ENCODE measurements around the gene PGM5. TPM values are rescaled to one million over a fixed set of nuclear protein-coding genes. Genes with fewer than 3 reads are reported as not detected.

The PGM5 gene
- total and polyA plus RNA-seq, 2 of the 8 experiments (the other 6 are each of a cell fraction or from before 2014, with no cell fraction given): not detected

DNA sequence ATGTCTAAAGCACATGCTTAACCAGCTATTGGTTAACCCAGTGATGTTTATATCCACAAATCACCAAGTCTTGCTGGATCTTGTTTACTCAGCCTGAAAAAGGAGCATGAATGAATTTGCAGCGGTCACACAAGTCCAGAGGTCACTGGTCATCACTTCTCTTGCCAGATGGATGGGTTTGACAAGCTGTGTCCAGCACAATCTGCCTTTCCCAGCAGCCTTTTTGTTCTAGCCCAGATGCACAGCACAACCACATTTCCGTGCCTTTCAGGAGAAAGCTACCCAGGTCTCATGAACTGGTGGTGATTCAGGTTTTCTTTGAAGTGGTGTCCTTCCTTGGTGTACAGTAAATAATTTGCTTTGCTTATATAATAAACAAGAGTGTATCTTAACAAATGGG, 152.1 kb downstream of the PGM5 start:
- no peak overlapping the region for H2AK5ac ChIP-seq (ENCODE audit: low read depth, low read length)
- H3K23ac ChIP-seq (ENCODE audit: insufficient read length): no peak overlapping the region
- no peak overlapping the region for H2BK120ac ChIP-seq (replicated peaks; ENCODE audit: low read depth, low read length)
- ChIA-PET CTCF (ENCODE audit: partially characterized antibody) (interaction anchor here (0.5 to 4.7 kb wide), 11 partner anchors 14 to 178 kb away, joined by 3 to 25 read pairs (median 5); partner anchors contain the start of gene TMEM252), POLR2A (ENCODE audit: partially characterized antibody) (no interaction called here)
- H3K4ac ChIP-seq (replicated peaks; ENCODE audit: insufficient read length, low read depth, low read length): no peak overlapping the region
- H3K23me2 ChIP-seq (ENCODE audit: low read depth, low read length): no peaks in the 10 kb centered on the region
- H3K27ac ChIP-seq (ENCODE audit: low read depth, low read length): no peak overlapping the region
- no peak overlapping the region for H2AFZ ChIP-seq (ENCODE audit: low read length)
- H3K4me1 ChIP-seq (replicated peaks in 1 of 4; ENCODE audit: control insufficient read depth in 3 of 4, insufficient read depth in 4 of 4, low read length in 3 of 4): no peaks in the 10 kb centered on the region
- H3K14ac ChIP-seq (ENCODE audit: insufficient read length): no peak overlapping the region
- peaks cover 4 to 13% of the 10 kb centered on the region in 2 experiments for H4K20me1 ChIP-seq (replicated peaks in 1 of 2; ENCODE audit: control insufficient read depth in 1 of 2, insufficient read depth in 2 of 2, low read length in 2 of 2)
- no peak overlapping the region for H3K4me3 ChIP-seq (ENCODE audit: extremely low read depth in 1 of 4, insufficient read depth in 2 of 4, low read depth in 3 of 4, low read length in 4 of 4)
- H2BK12ac ChIP-seq (ENCODE audit: low read depth, low read length): no peak overlapping the region
- no peak overlapping the region for H3K4me2 ChIP-seq (ENCODE audit: insufficient read depth in 1 of 2, low read depth in 2 of 2, low read length in 2 of 2)
- H3K27me3 ChIP-seq (replicated peaks in 1 of 4; ENCODE audit: control insufficient read depth in 3 of 4, extremely low read depth in 1 of 4, insufficient read depth in 3 of 4, low read length in 3 of 4): peaks cover 55 to 94% (median 86%) of the 10 kb centered on the region in 4 experiments
- H3K56ac ChIP-seq (replicated peaks; ENCODE audit: insufficient read length, low read depth, low read length): no peak overlapping the region
- no peak overlapping the region for H2BK20ac ChIP-seq (ENCODE audit: low read length)
- H3K79me2 ChIP-seq (ENCODE audit: control insufficient read depth in 1 of 2, insufficient read depth in 2 of 2, low read length in 2 of 2): no peaks in the 10 kb centered on the region
- H4K5ac ChIP-seq (ENCODE audit: insufficient read length, low read depth, low read length): no peak overlapping the region
- no peaks in the 10 kb centered on the region for H3K36me3 ChIP-seq (ENCODE audit: control insufficient read depth in 2 of 4, insufficient read depth in 4 of 4, low read length in 3 of 4)
- no peak overlapping the region for H3K9ac ChIP-seq (replicated peaks in 1 of 4; ENCODE audit: extremely low read depth in 1 of 4, low read depth in 3 of 4, low read length in 3 of 4)
- H4K8ac ChIP-seq (ENCODE audit: extremely low read depth, insufficient read depth, low read length): no peak overlapping the region
- no peak overlapping the region for H3K18ac ChIP-seq (ENCODE audit: extremely low read depth, low read length)
- H2BK15ac ChIP-seq (ENCODE audit: low read length): no peak overlapping the region
- H4K91ac ChIP-seq (replicated peaks; ENCODE audit: insufficient read length, low read length): no peak overlapping the region
- WGBS, 2 experiments (ENCODE audit: extremely low coverage in 1 of 2, insufficient coverage in 1 of 2, insufficient read length in 1 of 2, insufficient replicate concordance in 2 of 2, low coverage in 1 of 2, low lambda C conversion rate in 2 of 2, missing lambda C conversion rate in 1 of 2): 64% methylated on average over 2 of the region's 2 CpGs; no CpG with 5 or more reads in 1 of the 2 experiments
- no peaks in the 10 kb centered on the region; a peak in 1 of 4 replicates for H3K9me3 ChIP-seq (ENCODE audit: insufficient read depth in 2 of 2, low read depth in 1 of 2, low read length in 1 of 2)
- H3K79me1 ChIP-seq (ENCODE audit: low read depth, low read length): no peaks in the 10 kb centered on the region
- no peak for DNase-seq (ENCODE audit: low read depth in 1 of 2, low spot score in 2 of 2)
- no peak for FAIRE-seq
- no peak overlapping the region for H2BK5ac ChIP-seq (ENCODE audit: low read depth, low read length)
- TF ChIP-seq, protein P1, sequence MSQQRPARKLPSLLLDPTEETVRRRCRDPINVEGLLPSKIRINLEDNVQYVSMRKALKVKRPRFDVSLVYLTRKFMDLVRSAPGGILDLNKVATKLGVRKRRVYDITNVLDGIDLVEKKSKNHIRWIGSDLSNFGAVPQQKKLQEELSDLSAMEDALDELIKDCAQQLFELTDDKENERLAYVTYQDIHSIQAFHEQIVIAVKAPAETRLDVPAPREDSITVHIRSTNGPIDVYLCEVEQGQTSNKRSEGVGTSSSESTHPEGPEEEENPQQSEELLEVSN (IDR thresholded peaks at IDR 0.05): no peak
- TF ChIP-seq RFX5 (IDR thresholded peaks at IDR 0.05; ENCODE audit: borderline replicate concordance, low read depth, low read length) (no peak), SP1 (IDR thresholded peaks at IDR 0.05; ENCODE audit: low read depth, low read length) (no peak), TEAD4 (IDR thresholded peaks at IDR 0.05; ENCODE audit: low read depth, low read length) (no peak), TAF1 (IDR thresholded peaks at IDR 0.05; ENCODE audit: low read depth, low read length) (no peak), NRF1 (IDR thresholded peaks at IDR 0.05; ENCODE audit: low read depth, low read length) (no peak), ASH2L (IDR thresholded peaks at IDR 0.05; ENCODE audit: low read length) (no peak), RBBP5 (IDR thresholded peaks at IDR 0.05; ENCODE audit: borderline replicate concordance, low read depth, low read length) (no peak), BRCA1 (IDR thresholded peaks at IDR 0.05; ENCODE audit: low read depth, low read length) (no peak), KDM5A (IDR thresholded peaks at IDR 0.05; ENCODE audit: low read length) (no peak), RAD21 (IDR thresholded peaks at IDR 0.05 in 1 of 2, conservative IDR thresholded peaks at IDR 0.05 in 1 of 2; ENCODE audit: low read depth in 2 of 2, low read length in 2 of 2) (no peak), MAFK (IDR thresholded peaks at IDR 0.05; ENCODE audit: low read depth, low read length) (no peak)
- TF ChIP-seq, protein P2, sequence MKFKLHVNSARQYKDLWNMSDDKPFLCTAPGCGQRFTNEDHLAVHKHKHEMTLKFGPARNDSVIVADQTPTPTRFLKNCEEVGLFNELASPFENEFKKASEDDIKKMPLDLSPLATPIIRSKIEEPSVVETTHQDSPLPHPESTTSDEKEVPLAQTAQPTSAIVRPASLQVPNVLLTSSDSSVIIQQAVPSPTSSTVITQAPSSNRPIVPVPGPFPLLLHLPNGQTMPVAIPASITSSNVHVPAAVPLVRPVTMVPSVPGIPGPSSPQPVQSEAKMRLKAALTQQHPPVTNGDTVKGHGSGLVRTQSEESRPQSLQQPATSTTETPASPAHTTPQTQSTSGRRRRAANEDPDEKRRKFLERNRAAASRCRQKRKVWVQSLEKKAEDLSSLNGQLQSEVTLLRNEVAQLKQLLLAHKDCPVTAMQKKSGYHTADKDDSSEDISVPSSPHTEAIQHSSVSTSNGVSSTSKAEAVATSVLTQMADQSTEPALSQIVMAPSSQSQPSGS (IDR thresholded peaks at IDR 0.05; ENCODE audit: low read length): no peak
